SK-N-SH (cell line): ENCODE measurements around the gene POLR2B. TPM values are rescaled to one million over a fixed set of nuclear protein-coding genes. Genes with fewer than 3 reads are reported as not detected.

ENCODE experiments used
- CTCF ChIA-PET: fragments of 300-600, 350-600 bp; formaldehyde crosslinking; extraction: SDS; loops from one replicate; lab custom pipeline; 2021; lab: Yijun Ruan, JAX
- POLR2A ChIA-PET: fragments of 350-600 bp; sonication (Branson Sonifier 250); formaldehyde crosslinking; extraction: SDS; loops from one replicate; lab custom pipeline; 2020; ENCODE audit warnings: antibody characterized with exemption, inconsistent platforms; lab: Yijun Ruan, JAX
- DNase-seq: peaks from one replicate; pipeline ENCODE4 v3.0.0; 2012
- H2AFZ ChIP-seq: fragments of 200-600 bp; sonication (generic); 2 replicates; pipeline ENCODE4 v1.8.1; 2016; ENCODE audit warnings: antibody characterized with exemption, mild to moderate bottlenecking, low read depth
- H3F3A ChIP-seq: fragments of 200-600 bp; sonication (generic); replicated peaks from 2 replicates; pipeline ENCODE3; 2016; ENCODE audit warnings: antibody characterized with exemption, mild to moderate bottlenecking; ENCODE audit not compliant: insufficient read depth
- H3K27ac ChIP-seq, 2 experiments: fragments of 200-500 bp in 1 of 2; fragments of 200-600 bp in 1 of 2; sonication (Bioruptor generic) in 1 of 2; sonication (generic), shearing (Covaris generic) in 1 of 2; 2 replicates each; pipeline versions ENCODE4 v1.5.1 to v1.6.1; 2014 to 2016; ENCODE audit warnings: low read depth in 2 of 2, inconsistent platforms in 1 of 2, low read length in 1 of 2, mild to moderate bottlenecking in 1 of 2, mixed read lengths in 1 of 2
- H3K27me3 ChIP-seq: fragments of 200-600 bp; sonication (generic), shearing (Covaris generic); 2 replicates; pipeline ENCODE4 v1.6.1; 2016; ENCODE audit warnings: mixed run types; ENCODE audit not compliant: insufficient read depth
- H3K36me3 ChIP-seq, 2 experiments: fragments of 200-500 bp in 1 of 2; fragments of 200-600 bp in 1 of 2; sonication (Bioruptor generic) in 1 of 2; sonication (generic) in 1 of 2; replicated peaks in 1 of 2; 2 replicates each; pipeline versions ENCODE3 to v1.5.1; 2014 to 2016; ENCODE audit warnings: low read length in 1 of 2, mild to moderate bottlenecking in 1 of 2; ENCODE audit not compliant: insufficient read depth in 2 of 2, control insufficient read depth in 1 of 2
- H3K4me1 ChIP-seq, 2 experiments: fragments of 200-500 bp in 1 of 2; fragments of 200-600 bp in 1 of 2; sonication (Bioruptor generic) in 1 of 2; sonication (generic), shearing (Covaris generic) in 1 of 2; 2 replicates each; pipeline versions ENCODE4 v1.5.1 to v1.6.1; 2014 to 2016; ENCODE audit warnings: low read depth in 1 of 2, low read length in 1 of 2, mixed run types in 1 of 2; ENCODE audit not compliant: insufficient read depth in 2 of 2, control insufficient read depth in 1 of 2
- H3K4me2 ChIP-seq: fragments of 200-600 bp; sonication (generic), shearing (Covaris generic); 2 replicates; pipeline ENCODE4 v1.6.1; 2017; ENCODE audit warnings: mixed run types
- H3K4me3 ChIP-seq, 2 experiments: fragments of 200-500 bp in 1 of 2; fragments of 200-600 bp in 1 of 2; sonication (Bioruptor generic) in 1 of 2; sonication (generic), shearing (Covaris generic) in 1 of 2; 2 replicates each; pipeline versions ENCODE4 v1.5.1 to v1.8.1; 2014 to 2016; ENCODE audit warnings: low read depth in 2 of 2, inconsistent platforms in 1 of 2, low read length in 1 of 2, mild to moderate bottlenecking in 1 of 2, mixed read lengths in 1 of 2, moderate library complexity in 1 of 2
- H3K79me2 ChIP-seq: fragments of 200-600 bp; sonication (generic); 2 replicates; pipeline ENCODE4 v1.8.1; 2017; ENCODE audit warnings: mild to moderate bottlenecking; ENCODE audit not compliant: insufficient read depth
- H3K9ac ChIP-seq: fragments of 200-600 bp; sonication (generic); 2 replicates; pipeline ENCODE4 v1.6.1; 2017; ENCODE audit warnings: mixed run types
- H3K9me2 ChIP-seq: fragments of 200-600 bp; sonication (generic); 2 replicates; pipeline ENCODE4 v1.6.1; 2017; ENCODE audit warnings: mixed run types
- H3K9me3 ChIP-seq: fragments of 200-600 bp; sonication (generic); 2 replicates; pipeline ENCODE4 v1.6.1; 2017; ENCODE audit warnings: mixed run types, mild to moderate bottlenecking, moderate library complexity
- H4K20me1 ChIP-seq: fragments of 200-600 bp; sonication (generic); 2 replicates; pipeline ENCODE4 v1.6.1; 2017; ENCODE audit warnings: mild to moderate bottlenecking, mixed run types; ENCODE audit not compliant: insufficient read depth
- ELF1 ChIP-seq: IDR thresholded peaks from 2 replicates; pipeline ENCODE4 v1.4.0; 2012
- FOSL2 ChIP-seq: IDR thresholded peaks from 2 replicates; pipeline ENCODE4 v1.4.0; 2012; ENCODE audit warnings: low read depth, mild to moderate bottlenecking, moderate library complexity, borderline replicate concordance
- FOXJ3 ChIP-seq: sonication (generic); formaldehyde crosslinking; IDR thresholded peaks from 2 replicates; pipeline ENCODE4 v1.5.1; 2020; ENCODE audit warnings: mild to moderate bottlenecking, missing genetic modification reagents
- IRF3 ChIP-seq: fragments of 150-350 bp; IDR thresholded peaks from 2 replicates; pipeline ENCODE4 v1.6.1; 2016; ENCODE audit warnings: mild to moderate bottlenecking, low read depth, low read length
- JUND ChIP-seq: IDR thresholded peaks from 2 replicates; pipeline ENCODE4 v1.4.0; 2012
- MEF2A ChIP-seq: IDR thresholded peaks from 2 replicates; pipeline ENCODE4 v1.4.0; 2012; ENCODE audit warnings: low read depth, borderline replicate concordance
- MXI1 ChIP-seq: IDR thresholded peaks from 2 replicates; pipeline ENCODE4 v1.6.1; 2012; ENCODE audit warnings: mild to moderate bottlenecking, low read depth, low read length, improper control_type of control experiment
- NRF1 ChIP-seq: IDR thresholded peaks from 2 replicates; pipeline ENCODE4 v1.6.1; 2012; ENCODE audit warnings: low read depth, mild to moderate bottlenecking, low read length
- PBX3 ChIP-seq: IDR thresholded peaks from 2 replicates; pipeline ENCODE4; 2012
- POLR2AphosphoS5 ChIP-seq: IDR thresholded peaks from 2 replicates; pipeline ENCODE4 v1.6.1; 2012; ENCODE audit warnings: low read depth, low read length
- RCOR1 ChIP-seq: fragments of 150-350 bp; IDR thresholded peaks from 2 replicates; pipeline ENCODE4 v1.6.1; 2017; ENCODE audit warnings: antibody characterized with exemption, low read length
- RFX5 ChIP-seq: IDR thresholded peaks from 2 replicates; pipeline ENCODE4 v1.6.1; 2012; ENCODE audit warnings: mild to moderate bottlenecking, improper control_type of control experiment, low read length
- RXRA ChIP-seq: IDR thresholded peaks from 2 replicates; pipeline ENCODE4 v1.4.0; 2012; ENCODE audit warnings: low read depth, mild to moderate bottlenecking, borderline replicate concordance
- SMC3 ChIP-seq: IDR thresholded peaks from 2 replicates; pipeline ENCODE4 v1.6.1; 2012; ENCODE audit warnings: low read depth, low read length, improper control_type of control experiment
- TAF1 ChIP-seq: IDR thresholded peaks from 2 replicates; pipeline ENCODE4 v1.6.1; 2012; ENCODE audit warnings: low read depth, mild to moderate bottlenecking, low read length, moderate library complexity, borderline replicate concordance
- TCF12 ChIP-seq: IDR thresholded peaks from 2 replicates; pipeline ENCODE4 v1.4.0; 2012
- USF1 ChIP-seq: IDR thresholded peaks from 2 replicates; pipeline ENCODE4 v1.4.0; 2012; ENCODE audit warnings: low read depth, borderline replicate concordance
- ZBTB33 ChIP-seq: IDR thresholded peaks from 2 replicates; pipeline ENCODE4 v1.4.0; 2012; ENCODE audit warnings: low read depth, borderline replicate concordance
- WGBS: methylation state at CpG from one replicate; pipeline ENCODE4 v1.1.6; 2017; ENCODE audit warnings: low lambda C conversion rate; 5-methylcytosine and 5-hydroxymethylcytosine counted together
- polyA plus RNA-seq, 3 experiments: library from polyadenylated mRNA; depleted of rRNA; stranded (reverse); fragments of >200 nt; gene quantifications; 2 replicates each; pipeline ENCODE4 v1.2.3, GENCODE V29; 2012
- TF ChIP-seq, protein P1 (sequence below): fragments of 150-350 bp; IDR thresholded peaks from 2 replicates; pipeline ENCODE4 v1.6.1; 2017; ENCODE audit warnings: antibody characterized with exemption, low read length, low read depth, borderline replicate concordance

Gene POLR2B
- polyA plus RNA-seq, 1 of the 3 experiments (the other 2 are of a cell fraction) = 58.5 TPM

DNA sequence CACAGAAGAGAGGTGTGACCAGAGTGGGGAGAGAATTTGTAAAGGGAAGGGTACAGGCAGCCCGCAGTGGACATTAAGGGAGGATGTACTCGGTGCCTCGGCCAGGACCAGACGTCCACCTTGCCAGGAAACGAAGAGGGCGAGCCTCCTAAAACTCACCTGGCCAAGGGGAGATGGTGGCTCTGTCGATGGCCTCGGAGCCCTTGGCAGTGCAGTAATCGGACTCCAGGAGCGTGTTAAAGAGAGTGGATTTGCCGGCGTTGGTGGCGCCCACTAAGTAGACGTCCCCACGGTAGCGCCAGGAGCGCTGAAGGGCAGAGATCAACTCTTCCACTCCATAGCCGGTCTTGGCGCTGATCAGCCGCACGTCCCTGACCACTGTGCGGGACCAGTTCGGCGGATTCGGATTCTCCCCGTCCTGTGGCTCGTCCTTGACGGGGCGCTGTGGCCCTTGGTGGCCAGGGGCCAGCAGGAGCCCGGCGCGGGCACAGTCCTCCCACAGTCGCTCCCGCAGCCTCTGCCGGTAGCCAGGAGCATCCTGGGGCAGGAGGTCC lies 2.3 kb upstream of the POLR2B start:
- no peaks in the 10 kb centered on the region for H3K9me2 ChIP-seq
- peak overlapping the region; percentile 90 for H3K9ac ChIP-seq
- H4K20me1 ChIP-seq = peaks cover 30% of the 10 kb centered on the region
- H2AFZ ChIP-seq = no peak overlapping the region
- 13% methylated on average over 21 of the region's 35 CpGs for WGBS
- no peaks in the 10 kb centered on the region for H3K27me3 ChIP-seq
- no peak for DNase-seq
- ChIA-PET POLR2A (no interaction called here), CTCF (interaction anchor here (0.8 kb wide), 1 partner anchor 68 kb away, joined by 4 read pairs; no protein-coding TSS in a partner anchor)
- H3K4me3 ChIP-seq = peak overlapping the region; percentile 78 to 99
- H3K4me1 ChIP-seq = peaks cover 5 to 10% of the 10 kb centered on the region in 2 experiments; a peak in 3 of 4 replicates
- 0 out of 2 replicates have a peak, but pooled peaks cover 6% of the 10 kb centered on the region for H3K9me3 ChIP-seq
- H3K4me2 ChIP-seq = peak overlapping the region; percentile 92
- peaks cover 19% of the 10 kb centered on the region for H3F3A ChIP-seq
- TF ChIP-seq POLR2AphosphoS5 (no peak), SMC3 (no peak), USF1 (no peak), FOSL2 (no peak), RFX5 (no peak), ZBTB33 (no peak), IRF3 (no peak), FOXJ3 (CRISPR knock-in tag) (no peak), MEF2A (no peak), MXI1 (no peak), PBX3 (no peak), JUND (no peak), RCOR1 (no peak), RXRA (no peak), TAF1 (no peak), NRF1 (no peak), ELF1 (no peak), TCF12 (no peak)
- TF ChIP-seq, protein P1, sequence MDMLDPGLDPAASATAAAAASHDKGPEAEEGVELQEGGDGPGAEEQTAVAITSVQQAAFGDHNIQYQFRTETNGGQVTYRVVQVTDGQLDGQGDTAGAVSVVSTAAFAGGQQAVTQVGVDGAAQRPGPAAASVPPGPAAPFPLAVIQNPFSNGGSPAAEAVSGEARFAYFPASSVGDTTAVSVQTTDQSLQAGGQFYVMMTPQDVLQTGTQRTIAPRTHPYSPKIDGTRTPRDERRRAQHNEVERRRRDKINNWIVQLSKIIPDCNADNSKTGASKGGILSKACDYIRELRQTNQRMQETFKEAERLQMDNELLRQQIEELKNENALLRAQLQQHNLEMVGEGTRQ = no peak
- peaks cover 80% of the 10 kb centered on the region for H3K79me2 ChIP-seq
- H3K36me3 ChIP-seq = peaks cover 27 to 34% of the 10 kb centered on the region in 2 experiments
- no peak overlapping the region for H3K27ac ChIP-seq
